SK-N-SH (cell line): Measurements from ENCODE around the gene UBR2. TPM values are rescaled to one million over a fixed set of nuclear protein-coding genes. Genes with fewer than 3 reads are reported as not detected.

Experiments
- CTCF ChIA-PET: fragments of 300-600, 350-600 bp; formaldehyde crosslinking; extraction: SDS; loops from one replicate; lab custom pipeline; 2021; lab: Yijun Ruan, JAX
- POLR2A ChIA-PET: fragments of 350-600 bp; sonication (Branson Sonifier 250); formaldehyde crosslinking; extraction: SDS; loops from one replicate; lab custom pipeline; 2020; ENCODE audit warnings: antibody characterized with exemption, inconsistent platforms; lab: Yijun Ruan, JAX
- DNase-seq: peaks from one replicate; pipeline ENCODE4 v3.0.0; 2012
- H2AFZ ChIP-seq: fragments of 200-600 bp; sonication (generic); 2 replicates; pipeline ENCODE4 v1.8.1; 2016; ENCODE audit warnings: antibody characterized with exemption, mild to moderate bottlenecking, low read depth
- H3F3A ChIP-seq: fragments of 200-600 bp; sonication (generic); replicated peaks from 2 replicates; pipeline ENCODE3; 2016; ENCODE audit warnings: antibody characterized with exemption, mild to moderate bottlenecking; ENCODE audit not compliant: insufficient read depth
- H3K27ac ChIP-seq, 2 experiments: fragments of 200-500 bp in 1 of 2; fragments of 200-600 bp in 1 of 2; sonication (Bioruptor generic) in 1 of 2; sonication (generic), shearing (Covaris generic) in 1 of 2; 2 replicates each; pipeline versions ENCODE4 v1.5.1 to v1.6.1; 2014 to 2016; ENCODE audit warnings: low read depth in 2 of 2, inconsistent platforms in 1 of 2, low read length in 1 of 2, mild to moderate bottlenecking in 1 of 2, mixed read lengths in 1 of 2
- H3K27me3 ChIP-seq: fragments of 200-600 bp; sonication (generic), shearing (Covaris generic); 2 replicates; pipeline ENCODE4 v1.6.1; 2016; ENCODE audit warnings: mixed run types; ENCODE audit not compliant: insufficient read depth
- H3K36me3 ChIP-seq, 2 experiments: fragments of 200-500 bp in 1 of 2; fragments of 200-600 bp in 1 of 2; sonication (Bioruptor generic) in 1 of 2; sonication (generic) in 1 of 2; replicated peaks in 1 of 2; 2 replicates each; pipeline versions ENCODE3 to v1.5.1; 2014 to 2016; ENCODE audit warnings: low read length in 1 of 2, mild to moderate bottlenecking in 1 of 2; ENCODE audit not compliant: insufficient read depth in 2 of 2, control insufficient read depth in 1 of 2
- H3K4me1 ChIP-seq, 2 experiments: fragments of 200-500 bp in 1 of 2; fragments of 200-600 bp in 1 of 2; sonication (Bioruptor generic) in 1 of 2; sonication (generic), shearing (Covaris generic) in 1 of 2; 2 replicates each; pipeline versions ENCODE4 v1.5.1 to v1.6.1; 2014 to 2016; ENCODE audit warnings: low read depth in 1 of 2, low read length in 1 of 2, mixed run types in 1 of 2; ENCODE audit not compliant: insufficient read depth in 2 of 2, control insufficient read depth in 1 of 2
- H3K4me2 ChIP-seq: fragments of 200-600 bp; sonication (generic), shearing (Covaris generic); 2 replicates; pipeline ENCODE4 v1.6.1; 2017; ENCODE audit warnings: mixed run types
- H3K4me3 ChIP-seq, 2 experiments: fragments of 200-500 bp in 1 of 2; fragments of 200-600 bp in 1 of 2; sonication (Bioruptor generic) in 1 of 2; sonication (generic), shearing (Covaris generic) in 1 of 2; 2 replicates each; pipeline versions ENCODE4 v1.5.1 to v1.8.1; 2014 to 2016; ENCODE audit warnings: low read depth in 2 of 2, inconsistent platforms in 1 of 2, low read length in 1 of 2, mild to moderate bottlenecking in 1 of 2, mixed read lengths in 1 of 2, moderate library complexity in 1 of 2
- H3K79me2 ChIP-seq: fragments of 200-600 bp; sonication (generic); 2 replicates; pipeline ENCODE4 v1.8.1; 2017; ENCODE audit warnings: mild to moderate bottlenecking; ENCODE audit not compliant: insufficient read depth
- H3K9ac ChIP-seq: fragments of 200-600 bp; sonication (generic); 2 replicates; pipeline ENCODE4 v1.6.1; 2017; ENCODE audit warnings: mixed run types
- H3K9me2 ChIP-seq: fragments of 200-600 bp; sonication (generic); 2 replicates; pipeline ENCODE4 v1.6.1; 2017; ENCODE audit warnings: mixed run types
- H3K9me3 ChIP-seq: fragments of 200-600 bp; sonication (generic); 2 replicates; pipeline ENCODE4 v1.6.1; 2017; ENCODE audit warnings: mixed run types, mild to moderate bottlenecking, moderate library complexity
- H4K20me1 ChIP-seq: fragments of 200-600 bp; sonication (generic); 2 replicates; pipeline ENCODE4 v1.6.1; 2017; ENCODE audit warnings: mild to moderate bottlenecking, mixed run types; ENCODE audit not compliant: insufficient read depth
- EP300 ChIP-seq, 2 experiments: IDR thresholded peaks; 2 replicates each; pipeline versions ENCODE4 v1.4.0 to v1.6.1; 2012; ENCODE audit warnings: borderline replicate concordance in 1 of 2, low read depth in 1 of 2, low read length in 1 of 2
- EZH2phosphoT487 ChIP-seq: fragments of 200-600 bp; sonication (generic); IDR thresholded peaks from 2 replicates; pipeline ENCODE4 v1.6.1; 2017; ENCODE audit warnings: low read depth, mixed run types, mild to moderate bottlenecking, antibody characterized with exemption, moderate library complexity, borderline replicate concordance
- FOSL2 ChIP-seq: IDR thresholded peaks from 2 replicates; pipeline ENCODE4 v1.4.0; 2012; ENCODE audit warnings: low read depth, mild to moderate bottlenecking, moderate library complexity, borderline replicate concordance
- GABPA ChIP-seq: IDR thresholded peaks from 2 replicates; pipeline ENCODE4 v1.4.0; 2012; ENCODE audit warnings: low read depth, mild to moderate bottlenecking
- JUND ChIP-seq: IDR thresholded peaks from 2 replicates; pipeline ENCODE4 v1.4.0; 2012
- MXI1 ChIP-seq: IDR thresholded peaks from 2 replicates; pipeline ENCODE4 v1.6.1; 2012; ENCODE audit warnings: mild to moderate bottlenecking, low read depth, low read length, improper control_type of control experiment
- PBX3 ChIP-seq: IDR thresholded peaks from 2 replicates; pipeline ENCODE4; 2012
- POLR2AphosphoS5 ChIP-seq: IDR thresholded peaks from 2 replicates; pipeline ENCODE4 v1.6.1; 2012; ENCODE audit warnings: low read depth, low read length
- RAD21 ChIP-seq: IDR thresholded peaks from 2 replicates; pipeline ENCODE4 v1.6.1; 2012; ENCODE audit warnings: mild to moderate bottlenecking, low read length
- RCOR1 ChIP-seq: fragments of 150-350 bp; IDR thresholded peaks from 2 replicates; pipeline ENCODE4 v1.6.1; 2017; ENCODE audit warnings: antibody characterized with exemption, low read length
- REST ChIP-seq: IDR thresholded peaks from 2 replicates; pipeline ENCODE4 v1.6.1; 2012; ENCODE audit warnings: mild to moderate bottlenecking, low read depth, low read length, moderate library complexity
- RXRA ChIP-seq: IDR thresholded peaks from 2 replicates; pipeline ENCODE4 v1.4.0; 2012; ENCODE audit warnings: low read depth, mild to moderate bottlenecking, borderline replicate concordance
- TAF1 ChIP-seq: IDR thresholded peaks from 2 replicates; pipeline ENCODE4 v1.6.1; 2012; ENCODE audit warnings: low read depth, mild to moderate bottlenecking, low read length, moderate library complexity, borderline replicate concordance
- WGBS: methylation state at CpG from one replicate; pipeline ENCODE4 v1.1.6; 2017; ENCODE audit warnings: low lambda C conversion rate; 5-methylcytosine and 5-hydroxymethylcytosine counted together
- polyA plus RNA-seq, 3 experiments: library from polyadenylated mRNA; depleted of rRNA; stranded (reverse); fragments of >200 nt; gene quantifications; 2 replicates each; pipeline ENCODE4 v1.2.3, GENCODE V29; 2012

Gene UBR2
- polyA plus RNA-seq, 1 of the 3 experiments (the other 2 are of a cell fraction), result 5.2 TPM

- Histone ChIP-seq H3K27me3 (no peaks in the 10 kb centered on the region), H3K9ac (no peak overlapping the region), H3K9me3 (no peaks in the 10 kb centered on the region), H3K4me1 (0 out of 4 replicates have a peak, but pooled peaks cover 0 to 5% of the 10 kb centered on the region in 2 experiments), H3F3A (peaks cover 10% of the 10 kb centered on the region), H3K27ac (peak overlapping the region; percentile 29 to 56; a peak in 3 of 4 replicates), H3K79me2 (no peaks in the 10 kb centered on the region), H2AFZ (no peak overlapping the region), H3K36me3 (no peaks in the 10 kb centered on the region), H3K9me2 (no peaks in the 10 kb centered on the region), H4K20me1 (no peaks in the 10 kb centered on the region), H3K4me2 (peak overlapping the region; percentile 25; the same call in 1 of the 2 replicates), H3K4me3 (no peak overlapping the region)
- TF ChIP-seq PBX3, result peak; percentile 70
- TF ChIP-seq JUND, result peak; percentile 52
- peak in 1 of 2 experiments; percentile 36; a peak in 1 of 4 replicates for TF ChIP-seq EP300 (IDR thresholded peaks at IDR 0.05; ENCODE audit: borderline replicate concordance in 1 of 2, low read depth in 1 of 2, low read length in 1 of 2)
- no peak for TF ChIP-seq RCOR1
- TF ChIP-seq RXRA, result 0 out of 2 replicates have a peak, but pooled peaks have one; percentile 12
- no peak for TF ChIP-seq MXI1
- TF ChIP-seq FOSL2, result peak; percentile 32; the same call in 1 of the 2 replicates
- CTCF ChIA-PET, result interaction anchor here (1.5 to 2.3 kb wide), 3 partner anchors 11 to 27 kb away, joined by 4 to 10 read pairs (median 7); no protein-coding TSS in a partner anchor
- POLR2A ChIA-PET, result no interaction called here
- WGBS, result 42% methylated on average over 6 of the region's 6 CpGs
- DNase-seq, result no peak
Measured at GRCh38 chr6:42520786-42521607, 42.8 kb upstream of the UBR2 start.

GRCh38 chr6:42522036-42522435 is 41.8 kb upstream of the UBR2 start:
- POLR2A ChIA-PET, result no interaction called here
- 81% methylated on average over 2 of the region's 2 CpGs for WGBS
- H2AFZ ChIP-seq, result no peak overlapping the region
- no peaks in the 10 kb centered on the region for H4K20me1 ChIP-seq
- no peak overlapping the region for H3K9ac ChIP-seq
- CTCF ChIA-PET, result interaction anchor here (1.1 to 2.2 kb wide), 3 partner anchors 10 to 25 kb away, joined by 3 to 6 read pairs (median 4); no protein-coding TSS in a partner anchor
- H3K79me2 ChIP-seq, result no peaks in the 10 kb centered on the region
- no peak for DNase-seq
- no peak overlapping the region for H3K27ac ChIP-seq
- no peaks in the 10 kb centered on the region for H3K9me2 ChIP-seq
- H3K4me2 ChIP-seq, result no peak overlapping the region
- no peaks in the 10 kb centered on the region for H3K9me3 ChIP-seq
- no peak overlapping the region for H3K4me3 ChIP-seq
- peaks cover 10% of the 10 kb centered on the region for H3F3A ChIP-seq
- no peaks in the 10 kb centered on the region for H3K36me3 ChIP-seq
- 0 out of 4 replicates have a peak, but pooled peaks cover 0 to 5% of the 10 kb centered on the region in 2 experiments for H3K4me1 ChIP-seq
- H3K27me3 ChIP-seq, result no peaks in the 10 kb centered on the region
- TF ChIP-seq FOSL2 (no peak), REST (no peak), TAF1 (no peak), GABPA (no peak), RAD21 (no peak), RXRA (no peak), POLR2AphosphoS5 (no peak), EP300 (IDR thresholded peaks at IDR 0.05; ENCODE audit: borderline replicate concordance in 1 of 2, low read depth in 1 of 2, low read length in 1 of 2) (no peak), EZH2phosphoT487 (no peak), RCOR1 (no peak)
